HG02981 (cell line): ENCODE data around the gene KIRREL2.
"Not testable (repeated sequence)": the region's sequence is repeated elsewhere in the genome, so short reads cannot be mapped to it uniquely, and the experiment has no call there.

Experiments used
- ATAC-seq: cut with Tn5 transposase; IDR thresholded peaks from one replicate; pipeline ENCODE4 v1.9.1; 2021; ENCODE audit warnings: mild to moderate bottlenecking, moderate library complexity; ENCODE audit not compliant: unreplicated experiment

The KIRREL2 gene

GRCh38 chr19:35895911-35896642 is 39.4 kb downstream of the KIRREL2 start:
- ATAC-seq = no peak

GRCh38 chr19:35896643-35897040 is 39.9 kb downstream of the KIRREL2 start:
- ATAC-seq = no peak

- ATAC-seq = no peak
Measured at GRCh38 chr19:35897706-35898451, 41.2 kb downstream of the KIRREL2 start.

- ATAC-seq = no peak
Measured at GRCh38 chr19:35898499-35898809, 41.7 kb downstream of the KIRREL2 start.

- ATAC-seq = peak; percentile 38
Measured at GRCh38 chr19:35899547-35900214, 43.0 kb downstream of the KIRREL2 start.

GRCh38 chr19:35901055-35901644 is 44.4 kb downstream of the KIRREL2 start:
- ATAC-seq = no peak

GRCh38 chr19:35901854-35902661 is 45.3 kb downstream of the KIRREL2 start, which contains the start of gene HCST:
TSS of gene HCST (plus strand) at chr19:35902529. CDS start at chr19:35902594, 65 bp downstream.
- ATAC-seq = no peak

- ATAC-seq = no peak
Measured at GRCh38 chr19:35902870-35903475, 46.3 kb downstream of the KIRREL2 start.

- ATAC-seq = peak; percentile 42
Measured at GRCh38 chr19:35903550-35904179, 47.0 kb downstream of the KIRREL2 start.

- no peak for ATAC-seq
Measured at GRCh38 chr19:35904311-35905068, 47.8 kb downstream of the KIRREL2 start.

GRCh38 chr19:35905178-35905727 is 48.5 kb downstream of the KIRREL2 start:
- ATAC-seq = no peak

GRCh38 chr19:35907377-35907745 is 50.6 kb downstream of the KIRREL2 start:
- ATAC-seq = no peak

- ATAC-seq = no peak
Measured at GRCh38 chr19:35908010-35908441, 51.3 kb downstream of the KIRREL2 start, which contains the start of gene TYROBP. TSS of gene TYROBP (minus strand) at chr19:35908295. CDS start at chr19:35908228, 67 bp downstream.

- ATAC-seq = no peak
Measured at GRCh38 chr19:35908973-35909683, 52.4 kb downstream of the KIRREL2 start.

- no peak for ATAC-seq
Measured at GRCh38 chr19:35909684-35910035, 52.9 kb downstream of the KIRREL2 start.

GRCh38 chr19:35910355-35910754 is 53.6 kb downstream of the KIRREL2 start:
- not testable (repeated sequence) for ATAC-seq

GRCh38 chr19:35911173-35911572 is 54.5 kb downstream of the KIRREL2 start:
- no peak for ATAC-seq

GRCh38 chr19:35911790-35912189 is 55.1 kb downstream of the KIRREL2 start:
- ATAC-seq = no peak
